Uterus (tissue), 4 donors: ENCODE measurements around the gene GOLGA8S. TPM values are rescaled to one million over a fixed set of nuclear protein-coding genes. Genes with fewer than 3 reads are reported as not detected.
"Not testable (repeated sequence)": the region's sequence is repeated elsewhere in the genome, so short reads cannot be mapped to it uniquely, and the experiment has no call there.

Source experiments
- DNase-seq, 2 donors: peaks; one replicate each; pipeline ENCODE4 v3.0.0-alpha.2; 2019 to 2020
- H3K27ac ChIP-seq, 2 donors: fragments of 200-600 bp; sonication (generic); 1 replicate in 1 of 2; 2 replicates in 1 of 2; pipeline ENCODE4 v1.5.1; 2016 to 2018
- H3K27me3 ChIP-seq, 2 donors: fragments of 200-600 bp; sonication (generic); one replicate each; pipeline ENCODE4 v1.5.1; 2018 to 2019; ENCODE audit warnings: control low read depth in 1 of 2
- H3K36me3 ChIP-seq, 2 donors: fragments of 200-600 bp; sonication (generic); one replicate each; pipeline ENCODE4 v1.5.1; 2019; ENCODE audit warnings: control low read depth in 1 of 2
- H3K4me1 ChIP-seq, 2 donors: fragments of 200-600 bp; sonication (generic); one replicate each; pipeline ENCODE4 v1.5.1; 2018 to 2019; ENCODE audit warnings: control low read depth in 1 of 2
- H3K4me3 ChIP-seq, 2 donors: fragments of 200-600 bp; sonication (generic); 1 replicate in 1 of 2; 2 replicates in 1 of 2; pipeline ENCODE4 v1.5.1; 2018 to 2019; ENCODE audit warnings: mild to moderate bottlenecking in 1 of 2
- H3K9me3 ChIP-seq, 2 donors: fragments of 200-600 bp; sonication (generic); one replicate each; pipeline ENCODE4 v1.5.1; 2019; ENCODE audit warnings: control low read depth in 1 of 2
- CTCF ChIP-seq, 4 experiments: fragments of 200-600 bp in 2 of 4; fragments of 450-650 bp in 2 of 4; sonication (generic) in 2 of 4; IDR thresholded peaks; one replicate each; pipeline ENCODE4 v1.5.1; 2016 to 2019; ENCODE audit warnings: antibody characterized with exemption in 4 of 4, mild to moderate bottlenecking in 2 of 4, moderate library complexity in 1 of 4
- POLR2A ChIP-seq, 2 donors: fragments of 450-650 bp; IDR thresholded peaks; one replicate each; pipeline ENCODE4 v1.6.1; 2016; ENCODE audit warnings: antibody characterized with exemption in 2 of 2, mild to moderate bottlenecking in 1 of 2, moderate library complexity in 1 of 2
- intact Hi-C: fragments of 100-400 bp; cut with DNase I; formaldehyde crosslinking; loops from one replicate; pipeline ENCODE4 v1.15.1; 2023; ENCODE audit warnings: low total_unique reads
- total RNA-seq, 4 donors: library from RNA; depleted of rRNA in 3 of 4; stranded (reverse); fragments of >200 nt in 3 of 4; gene quantifications; one replicate each; pipeline versions ENCODE4 v1.1.0 to v1.2.4, GENCODE V29; 2014 to 2023
- donor health status: DM: yes; HTN: yes; CAD: no.

The GOLGA8S gene
- total RNA-seq, 4 donors from 2014 or later: 0.24 to 0.35 TPM; not detected in 2

DNA sequence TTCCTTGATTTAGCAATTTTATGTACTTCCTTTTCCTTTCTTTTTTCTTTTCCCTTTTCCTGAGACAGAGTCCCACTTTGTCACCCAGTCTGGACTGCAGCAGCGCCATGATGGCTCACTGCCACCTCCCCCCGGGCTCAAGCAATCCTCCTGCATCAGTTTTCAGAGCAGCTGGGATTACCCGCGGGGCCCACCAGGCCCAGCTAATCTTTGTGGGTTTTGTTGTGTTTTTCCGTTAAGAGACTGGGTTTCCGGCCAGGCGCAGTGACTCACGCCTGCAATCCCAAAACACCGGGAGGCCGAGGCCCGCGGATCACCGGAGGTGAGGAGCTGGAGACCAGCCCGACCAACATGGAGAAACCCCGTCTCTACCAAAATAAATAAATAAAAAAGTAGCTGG lies 17.7 kb downstream of the GOLGA8S start:
- Histone ChIP-seq H3K4me3 (no peak overlapping the region), H3K27ac (no peak overlapping the region), H3K9me3 (no peaks in the 10 kb centered on the region), H3K4me1 (no peaks in the 10 kb centered on the region), H3K27me3 (no peaks in the 10 kb centered on the region), H3K36me3 (no peaks in the 10 kb centered on the region)
- DNase-seq: no peak
- TF ChIP-seq CTCF (IDR thresholded peaks at IDR 0.05) (no peak), POLR2A (IDR thresholded peaks at IDR 0.05) (no peak)
- intact Hi-C loops: no loop called here

GRCh38 chr15:23372891-23373600 lies 18.5 kb downstream of the GOLGA8S start:
- H3K27me3 ChIP-seq, H3K4me3 ChIP-seq, DNase-seq, intact Hi-C loops, H3K9me3 ChIP-seq, H3K27ac ChIP-seq, H3K36me3 ChIP-seq, H3K4me1 ChIP-seq: not testable (repeated sequence)

DNA sequence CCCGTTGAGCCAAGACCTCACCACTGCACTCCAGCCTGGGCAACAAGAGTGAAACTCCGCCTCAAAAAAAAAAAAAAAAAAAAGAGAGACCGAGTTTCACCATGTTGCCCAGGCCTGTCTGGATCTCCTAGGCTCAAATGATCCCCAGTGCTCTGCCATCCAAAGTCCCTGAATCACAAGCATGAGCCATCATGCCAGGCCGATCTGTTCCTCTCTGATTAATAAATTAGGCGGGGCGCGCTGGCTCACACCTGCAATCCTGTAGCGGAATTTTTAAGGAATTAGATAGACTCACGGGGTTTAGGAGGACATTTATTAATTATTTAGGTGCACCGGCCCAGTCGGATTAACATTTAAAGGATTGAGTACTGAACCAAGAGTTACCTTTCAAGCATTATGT lies 19.7 kb downstream of the GOLGA8S start:
- H3K9me3 ChIP-seq, H3K27ac ChIP-seq, intact Hi-C loops, H3K4me1 ChIP-seq, H3K36me3 ChIP-seq, H3K27me3 ChIP-seq, DNase-seq, H3K4me3 ChIP-seq: not testable (repeated sequence)

GRCh38 chr15:23378946-23379345 lies 24.4 kb downstream of the GOLGA8S start:
- H3K9me3 ChIP-seq, intact Hi-C loops, H3K36me3 ChIP-seq, H3K27ac ChIP-seq, H3K27me3 ChIP-seq, H3K4me1 ChIP-seq, H3K4me3 ChIP-seq, DNase-seq: not testable (repeated sequence)

GRCh38 chr15:23380700-23381099 lies 26.2 kb downstream of the GOLGA8S start:
- H3K27ac ChIP-seq, intact Hi-C loops, H3K36me3 ChIP-seq, DNase-seq, H3K27me3 ChIP-seq, H3K9me3 ChIP-seq, H3K4me3 ChIP-seq, H3K4me1 ChIP-seq: not testable (repeated sequence)

DNA sequence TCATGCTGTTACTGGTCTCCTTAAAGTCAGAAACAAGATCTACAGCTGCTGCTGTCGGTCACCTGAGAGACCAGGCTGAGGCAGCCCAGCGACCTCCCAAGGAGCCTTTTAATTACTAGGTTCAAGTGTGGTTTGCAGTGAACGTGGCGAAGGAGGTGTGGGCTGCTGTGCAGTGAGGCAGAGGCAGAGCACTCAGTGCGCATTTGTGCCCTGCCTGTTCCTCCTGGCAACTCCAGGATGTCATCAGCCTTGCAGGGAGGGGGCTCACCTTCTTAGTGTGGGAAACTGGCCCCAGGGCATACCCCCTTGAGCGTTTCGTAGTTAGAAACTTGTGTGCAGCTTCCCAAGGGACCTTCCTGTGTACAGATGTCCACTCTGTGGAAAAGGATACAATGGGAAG lies 26.6 kb downstream of the GOLGA8S start:
- H3K4me1 ChIP-seq, intact Hi-C loops, H3K27me3 ChIP-seq, H3K9me3 ChIP-seq, H3K27ac ChIP-seq, H3K4me3 ChIP-seq, H3K36me3 ChIP-seq, DNase-seq: not testable (repeated sequence)

DNA sequence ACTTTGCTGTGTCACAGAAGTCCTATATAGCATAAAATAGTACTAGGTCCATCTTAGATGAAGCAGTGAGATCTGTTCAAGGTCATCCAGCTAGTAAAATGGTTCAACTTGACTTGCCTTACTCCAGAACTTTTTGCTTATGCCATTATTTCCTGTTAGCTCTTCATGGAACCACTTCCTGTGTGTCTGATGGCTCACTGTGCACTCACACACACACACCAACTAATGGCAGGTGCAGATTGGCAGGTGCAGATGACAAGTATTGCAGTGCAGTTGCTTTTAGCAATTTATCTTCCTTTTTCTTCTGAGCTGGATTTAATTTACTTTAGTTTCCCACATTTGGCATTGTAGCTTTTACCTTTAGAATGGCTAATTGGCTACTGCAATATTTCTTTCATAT lies 29.8 kb downstream of the GOLGA8S start:
- intact Hi-C loops: no loop called here
- H3K4me3 ChIP-seq: no peak overlapping the region
- DNase-seq: no peak
- TF ChIP-seq POLR2A (IDR thresholded peaks at IDR 0.05) (no peak), CTCF (IDR thresholded peaks at IDR 0.05) (no peak)
- H3K27me3 ChIP-seq: no peaks in the 10 kb centered on the region
- no peaks in the 10 kb centered on the region for H3K36me3 ChIP-seq
- H3K9me3 ChIP-seq: no peaks in the 10 kb centered on the region
- H3K4me1 ChIP-seq: no peaks in the 10 kb centered on the region
- no peak overlapping the region for H3K27ac ChIP-seq

- no peaks in the 10 kb centered on the region for H3K4me1 ChIP-seq
- DNase-seq: no peak
- H3K27me3 ChIP-seq: no peaks in the 10 kb centered on the region
- intact Hi-C loops: no loop called here
- no peak overlapping the region for H3K27ac ChIP-seq
- TF ChIP-seq POLR2A (IDR thresholded peaks at IDR 0.05): no peak
- TF ChIP-seq CTCF (IDR thresholded peaks at IDR 0.05): no peak
- no peaks in the 10 kb centered on the region for H3K36me3 ChIP-seq
- no peaks in the 10 kb centered on the region for H3K9me3 ChIP-seq
- H3K4me3 ChIP-seq: no peak overlapping the region
Observed at GRCh38 chr15:23385886-23386430, 31.4 kb downstream of the GOLGA8S start.
